Spleen (tissue), 11 donors: ENCODE data around the gene LRP10. TPM values are rescaled to one million over a fixed set of nuclear protein-coding genes. Genes with fewer than 3 reads are reported as not detected.
A peak's percentile ranks its signal among the peaks of the same experiment; 100 is the strongest.
"Not testable (repeated sequence)": the region's sequence is repeated elsewhere in the genome, so short reads cannot be mapped to it uniquely, and the experiment has no call there.

Experiments used
- DNase-seq: peaks from one replicate; pipeline ENCODE4 v3.0.0-alpha.2; 2020
- H3K27ac ChIP-seq, 8 donors: fragments of 200-600 bp; sonication (generic) in 7 of 8; 1 replicate in 4 of 8; 2 replicates in 4 of 8; pipeline versions ENCODE4 v1.5.0 to v1.8.0; 2016 to 2021; ENCODE audit warnings: inconsistent platforms in 4 of 8, mild to moderate bottlenecking in 4 of 8, moderate library complexity in 1 of 8
- H3K27me3 ChIP-seq, 7 donors: fragments of 200-600 bp; sonication (generic) in 6 of 7; replicated peaks in 1 of 7; 1 replicate in 4 of 7; 2 replicates in 3 of 7; pipeline versions ENCODE4 v1.5.0 to v1.8.0; 2016 to 2021; ENCODE audit warnings: inconsistent platforms in 3 of 7, mild to moderate bottlenecking in 1 of 7
- H3K36me3 ChIP-seq, 6 donors: fragments of 200-600 bp; sonication (generic) in 5 of 6; 1 replicate in 4 of 6; 2 replicates in 2 of 6; pipeline versions ENCODE4 v1.5.0 to v1.8.0; 2016 to 2021; ENCODE audit warnings: inconsistent platforms in 2 of 6
- H3K4me1 ChIP-seq, 6 donors: fragments of 200-600 bp; sonication (generic) in 5 of 6; 1 replicate in 3 of 6; 2 replicates in 3 of 6; pipeline versions ENCODE4 v1.5.0 to v1.8.0; 2016 to 2021; ENCODE audit warnings: inconsistent platforms in 3 of 6
- H3K4me3 ChIP-seq, 8 donors: fragments of 200-600 bp; sonication (generic) in 7 of 8; 1 replicate in 4 of 8; 2 replicates in 4 of 8; pipeline versions ENCODE4 v1.5.0 to v1.8.0; 2016 to 2021; ENCODE audit warnings: inconsistent platforms in 4 of 8, mild to moderate bottlenecking in 4 of 8, moderate library complexity in 2 of 8
- H3K9me3 ChIP-seq, 8 donors: fragments of 200-600 bp; sonication (generic) in 7 of 8; 1 replicate in 4 of 8; 2 replicates in 4 of 8; pipeline versions ENCODE4 v1.5.0 to v1.8.0; 2016 to 2021; ENCODE audit warnings: inconsistent platforms in 4 of 8
- CTCF ChIP-seq, 11 experiments: fragments of 200-600 bp in 7 of 11; fragments of 450-650 bp in 4 of 11; sonication (generic) in 4 of 11; IDR thresholded peaks in 8 of 11; conservative IDR thresholded peaks in 3 of 11; 1 replicate in 7 of 11; 2 replicates in 4 of 11; pipeline versions ENCODE4 v1.4.0 to v1.8.0; 2016 to 2021; ENCODE audit warnings: antibody characterized with exemption in 11 of 11, inconsistent platforms in 4 of 11, mild to moderate bottlenecking in 1 of 11
- POLR2AphosphoS5 ChIP-seq, 3 donors: sonication (generic); formaldehyde crosslinking; IDR thresholded peaks; one replicate each; pipeline ENCODE4 v1.5.1; 2017; ENCODE audit warnings: antibody characterized with exemption in 3 of 3
- whole genome bisulfite sequencing, 5 donors: extraction: QIAGEN DNeasy Blood & Tissue Kit in 3 of 5; methylation state at CpG; one replicate each; pipeline versions ENCODE4 v1.1.5 to v1.1.7; 2013 to 2018; 5-methylcytosine and 5-hydroxymethylcytosine counted together
- intact Hi-C: fragments of 100-400 bp; cut with DNase I; formaldehyde crosslinking; loops from one replicate; pipeline ENCODE4 v1.15.0; 2023; ENCODE audit warnings: low total_unique reads
- polyA plus RNA-seq, 3 donors: library from polyadenylated mRNA; stranded (reverse); fragments of 200-250 nt; gene quantifications; one replicate each; pipeline ENCODE4 v1.2.1, GENCODE V29; 2013
- total RNA-seq, 7 donors: library from RNA; depleted of rRNA in 3 of 7; stranded (reverse); fragments of >200 nt in 3 of 7; fragmentation: NEBNext Ultra II Directional in 4 of 7; extraction: Animal tissue kit (Norgen Biotek cat#: 25700) in 4 of 7; gene quantifications; one replicate each; pipeline versions ENCODE4 v1.1.0 to v1.2.1, GENCODE V29; 2016 to 2021
- donor health status: healthy with polysubstance abuse.
- donor health status: DM: no; HTN: no; CAD: no; lungs with moderate emphysema.
- donor health status: DM: no; HTN: no; CAD: no.
- donor health status: Bipolar disorder and iron deficiency.
- donor health status: healthy.
- donor health status: DM: no; HTN: no; CAD: no.
- donor health status: DM: yes; HTN: yes; CAD: no.

Gene LRP10
- total and polyA plus RNA-seq, 10 donors: 7.9 to 205 (median 105) TPM

GRCh38 chr14:22848351-22849164 lies 23.0 kb upstream of the LRP10 start:
- Histone ChIP-seq H3K27me3 (peaks cover 0 to 14% (median 0%) of the 10 kb centered on the region in 7 donors), H3K27ac (peak overlapping the region; percentile 43 to 82 (median 68)), H3K36me3 (peaks cover 0 to 37% (median 13%) of the 10 kb centered on the region in 6 donors), H3K9me3 (no peaks in the 10 kb centered on the region), H3K4me1 (peaks cover 21 to 85% (median 62%) of the 10 kb centered on the region in 6 donors), H3K4me3 (no peak overlapping the region)
- intact Hi-C loops: no loop called here
- WGBS, 5 donors: 13 to 19% (median 14%) methylated on average over 12 of the region's 12 CpGs
- no peak for TF ChIP-seq CTCF (IDR thresholded peaks at IDR 0.05 in 8 of 11, conservative IDR thresholded peaks at IDR 0.05 in 3 of 11)
- TF ChIP-seq POLR2AphosphoS5 (IDR thresholded peaks at IDR 0.05): peak; percentile 76 to 80 (median 78)
- peak; percentile 81 for DNase-seq

GRCh38 chr14:22849212-22849819 lies 22.2 kb upstream of the LRP10 start:
- Histone ChIP-seq H3K4me1 (peaks cover 21 to 88% (median 63%) of the 10 kb centered on the region in 6 donors), H3K27ac (peak overlapping the region; percentile 36 to 82 (median 68)), H3K27me3 (peaks cover 0 to 14% (median 0%) of the 10 kb centered on the region in 7 donors), H3K36me3 (peaks cover 0 to 30% (median 9%) of the 10 kb centered on the region in 6 donors), H3K9me3 (no peaks in the 10 kb centered on the region), H3K4me3 (no peak overlapping the region)
- 73 to 81% (median 75%) methylated on average over 19 of the region's 19 CpGs for WGBS, 5 donors
- no peak for DNase-seq
- intact Hi-C loops: no loop called here
- no peak for TF ChIP-seq CTCF (IDR thresholded peaks at IDR 0.05 in 8 of 11, conservative IDR thresholded peaks at IDR 0.05 in 3 of 11)
- TF ChIP-seq POLR2AphosphoS5 (IDR thresholded peaks at IDR 0.05): peak in 1 of 3 donors; percentile 28

GRCh38 chr14:22850944-22851764 lies 20.4 kb upstream of the LRP10 start:
- peaks cover 21 to 74% (median 56%) of the 10 kb centered on the region in 6 donors for H3K4me1 ChIP-seq
- H3K36me3 ChIP-seq: peaks cover 0 to 11% (median 0%) of the 10 kb centered on the region in 6 donors
- 41 to 67% (median 52%) methylated on average over 9 of the region's 9 CpGs for whole genome bisulfite sequencing, 5 donors
- no peak overlapping the region for H3K4me3 ChIP-seq
- peak; percentile 76 for DNase-seq
- peak overlapping the region; percentile 60 to 82 (median 74) for H3K27ac ChIP-seq
- peaks cover 0 to 21% (median 0%) of the 10 kb centered on the region in 7 donors for H3K27me3 ChIP-seq
- no peak for TF ChIP-seq CTCF (IDR thresholded peaks at IDR 0.05 in 8 of 11, conservative IDR thresholded peaks at IDR 0.05 in 3 of 11)
- peak; percentile 54 to 63 (median 62) for TF ChIP-seq POLR2AphosphoS5 (IDR thresholded peaks at IDR 0.05)
- no peaks in the 10 kb centered on the region for H3K9me3 ChIP-seq
- intact Hi-C loops: loop anchor here (10.0 kb wide), 2 partner anchors 76 to 276 kb away; no protein-coding TSS in a partner anchor

GRCh38 chr14:22852178-22852577 lies 19.4 kb upstream of the LRP10 start:
- not testable (repeated sequence) for DNase-seq, H3K36me3 ChIP-seq, H3K9me3 ChIP-seq, H3K4me3 ChIP-seq
- H3K4me1 ChIP-seq: peaks cover 21 to 63% (median 48%) of the 10 kb centered on the region in 6 donors
- WGBS, 5 donors: 73 to 87% (median 84%) methylated on average over 10 to 12 of the region's 12 CpGs
- H3K27ac ChIP-seq: peak overlapping the region in 5 of 8 donors; percentile 61 to 81 (median 77)
- peaks cover 0 to 15% (median 0%) of the 10 kb centered on the region in 7 donors for H3K27me3 ChIP-seq
- intact Hi-C loops: loop anchor here (2.0 to 10.0 kb wide), 3 partner anchors 29 to 277 kb away; no protein-coding TSS in a partner anchor
